ENCODE measurements around the gene SRGAP1.

The SRGAP1 gene

DNA sequence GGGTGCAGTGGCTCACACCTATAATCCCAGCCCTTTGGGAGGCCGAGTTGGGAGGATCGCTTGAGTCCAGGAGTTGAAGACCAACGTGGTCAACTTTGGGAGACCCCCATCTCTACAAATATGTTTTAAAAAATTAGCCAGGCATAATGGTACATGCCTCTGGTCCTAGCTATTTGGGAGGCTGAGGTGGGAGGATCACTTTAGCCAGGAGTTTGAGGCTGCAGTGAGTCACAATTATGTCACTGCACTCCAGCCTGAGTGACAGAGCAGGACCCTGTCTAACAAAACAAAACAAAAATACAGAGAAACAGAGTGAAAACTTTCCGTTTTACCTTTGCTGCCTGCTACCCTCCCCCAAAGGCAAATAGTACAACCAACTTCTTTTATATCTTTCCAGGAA, 60.2 kb downstream of the SRGAP1 start:
- TF ChIP-seq, protein P1, sequence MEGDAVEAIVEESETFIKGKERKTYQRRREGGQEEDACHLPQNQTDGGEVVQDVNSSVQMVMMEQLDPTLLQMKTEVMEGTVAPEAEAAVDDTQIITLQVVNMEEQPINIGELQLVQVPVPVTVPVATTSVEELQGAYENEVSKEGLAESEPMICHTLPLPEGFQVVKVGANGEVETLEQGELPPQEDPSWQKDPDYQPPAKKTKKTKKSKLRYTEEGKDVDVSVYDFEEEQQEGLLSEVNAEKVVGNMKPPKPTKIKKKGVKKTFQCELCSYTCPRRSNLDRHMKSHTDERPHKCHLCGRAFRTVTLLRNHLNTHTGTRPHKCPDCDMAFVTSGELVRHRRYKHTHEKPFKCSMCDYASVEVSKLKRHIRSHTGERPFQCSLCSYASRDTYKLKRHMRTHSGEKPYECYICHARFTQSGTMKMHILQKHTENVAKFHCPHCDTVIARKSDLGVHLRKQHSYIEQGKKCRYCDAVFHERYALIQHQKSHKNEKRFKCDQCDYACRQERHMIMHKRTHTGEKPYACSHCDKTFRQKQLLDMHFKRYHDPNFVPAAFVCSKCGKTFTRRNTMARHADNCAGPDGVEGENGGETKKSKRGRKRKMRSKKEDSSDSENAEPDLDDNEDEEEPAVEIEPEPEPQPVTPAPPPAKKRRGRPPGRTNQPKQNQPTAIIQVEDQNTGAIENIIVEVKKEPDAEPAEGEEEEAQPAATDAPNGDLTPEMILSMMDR (IDR thresholded peaks at IDR 0.05; ENCODE audit: insufficient read depth, low read depth, low read length, missing control alignments), result no peak
- no peak overlapping the region for H3K4me3 ChIP-seq (ENCODE audit: low read depth, low read length)
- DNase-seq (ENCODE audit: low read depth), result no peak

GRCh38 chr12:63905544-63905943, 61.0 kb downstream of the SRGAP1 start:
- TF ChIP-seq, protein P1 (IDR thresholded peaks at IDR 0.05; ENCODE audit: insufficient read depth, low read depth, low read length, missing control alignments), result no peak
- H3K4me3 ChIP-seq (ENCODE audit: low read depth, low read length), result no peak overlapping the region
- DNase-seq (ENCODE audit: low read depth), result no peak

DNA sequence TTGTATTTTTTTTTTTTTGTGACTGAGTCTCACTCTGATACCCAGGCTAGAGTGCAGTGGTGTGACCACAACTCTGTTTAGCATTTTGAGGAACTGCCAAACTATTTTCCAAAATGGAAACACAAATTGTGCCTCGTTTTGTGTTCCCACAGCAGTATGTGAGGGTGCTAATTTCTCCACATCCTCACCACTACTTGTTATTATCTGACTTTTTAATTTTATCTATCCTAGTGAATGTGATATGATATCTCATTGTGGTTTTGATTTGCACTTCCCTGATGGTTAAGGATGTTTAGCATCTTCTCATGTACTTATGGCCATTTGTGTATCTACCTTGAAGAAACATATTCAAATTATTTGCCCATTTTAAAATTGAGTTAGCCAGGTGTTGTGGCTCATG, 62.4 kb downstream of the SRGAP1 start:
- no peak for DNase-seq (ENCODE audit: low read depth)
- TF ChIP-seq, protein P1 (IDR thresholded peaks at IDR 0.05; ENCODE audit: insufficient read depth, low read depth, low read length, missing control alignments), result no peak
- no peak overlapping the region for H3K4me3 ChIP-seq (ENCODE audit: low read depth, low read length)

DNA sequence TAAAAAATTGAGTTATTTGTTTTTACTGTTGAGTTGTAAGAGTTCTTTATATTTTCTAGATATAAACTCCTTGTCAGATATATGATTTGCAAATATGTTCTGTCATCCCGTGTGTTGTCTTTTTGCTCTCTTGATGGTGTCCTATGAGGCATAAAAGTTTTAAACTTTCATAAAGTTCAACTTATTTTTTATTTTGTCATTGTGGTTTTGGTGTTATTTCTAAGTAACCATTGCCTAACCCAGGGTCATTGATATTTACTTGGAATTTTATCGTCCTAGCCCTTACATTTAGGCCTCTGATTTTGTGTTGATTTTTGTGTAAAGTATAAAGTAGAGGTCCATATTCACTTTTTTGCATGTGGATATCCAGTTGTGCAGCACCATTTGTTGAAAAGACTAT, 63.1 kb downstream of the SRGAP1 start:
- no peak for DNase-seq (ENCODE audit: low read depth)
- no peak overlapping the region for H3K4me3 ChIP-seq (ENCODE audit: low read depth, low read length)
- TF ChIP-seq, protein P1 (IDR thresholded peaks at IDR 0.05; ENCODE audit: insufficient read depth, low read depth, low read length, missing control alignments), result no peak

DNA sequence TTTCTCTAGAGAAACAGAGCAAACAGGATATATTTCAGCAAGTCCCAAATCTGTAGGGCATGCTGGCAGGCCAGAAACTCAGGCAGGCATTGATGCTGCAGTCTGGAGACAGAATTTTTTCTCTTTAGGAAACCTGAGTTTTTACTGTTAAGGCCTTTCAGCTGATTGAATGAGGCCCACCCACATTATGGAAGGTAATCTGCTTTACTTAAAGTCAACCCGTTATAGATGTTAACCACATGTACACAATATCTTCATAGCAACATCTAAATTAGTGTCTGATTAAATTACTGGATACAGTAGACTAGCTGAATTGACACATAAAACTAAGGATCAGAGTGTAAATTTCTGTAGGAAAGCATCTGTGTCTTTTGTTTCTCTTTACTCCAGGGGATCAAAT, 65.2 kb downstream of the SRGAP1 start:
- TF ChIP-seq, protein P1 (IDR thresholded peaks at IDR 0.05; ENCODE audit: insufficient read depth, low read depth, low read length, missing control alignments), result no peak
- H3K4me3 ChIP-seq (ENCODE audit: low read depth, low read length), result no peak overlapping the region
- DNase-seq (ENCODE audit: low read depth), result no peak

DNA sequence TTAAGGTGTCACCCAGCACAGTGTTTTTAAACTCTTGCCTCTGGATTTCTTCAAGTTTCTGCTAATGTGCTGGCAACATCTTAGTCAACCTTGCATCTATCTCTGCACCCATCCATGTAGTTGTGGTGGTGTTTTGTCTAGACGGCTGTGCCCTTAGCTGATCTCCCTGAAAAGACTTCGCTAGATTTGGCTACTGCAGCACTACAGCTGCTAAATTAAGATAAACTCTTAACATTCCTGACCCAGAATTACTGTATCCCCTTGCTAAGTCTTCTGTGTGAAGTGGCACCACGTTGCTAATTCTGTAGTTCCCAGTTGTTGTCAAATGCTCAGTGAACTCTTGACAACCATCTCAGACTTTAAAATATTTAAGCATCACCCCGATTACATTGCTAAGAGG, 66.8 kb downstream of the SRGAP1 start:
- H3K4me3 ChIP-seq (ENCODE audit: low read depth, low read length), result no peak overlapping the region
- TF ChIP-seq, protein P1 (IDR thresholded peaks at IDR 0.05; ENCODE audit: insufficient read depth, low read depth, low read length, missing control alignments), result no peak
- DNase-seq (ENCODE audit: low read depth), result no peak

- no peak overlapping the region for H3K4me3 ChIP-seq (ENCODE audit: low read depth, low read length)
- TF ChIP-seq, protein P1 (IDR thresholded peaks at IDR 0.05; ENCODE audit: insufficient read depth, low read depth, low read length, missing control alignments), result no peak
- no peak for DNase-seq (ENCODE audit: low read depth)
Observed at GRCh38 chr12:63912651-63913050, 68.2 kb downstream of the SRGAP1 start.
